Peyer's patch (tissue), 4 donors: Measurements from ENCODE around the gene GPC3. TPM values are rescaled to one million over a fixed set of nuclear protein-coding genes. Genes with fewer than 3 reads are reported as not detected.

Experiments
- DNase-seq, 3 donors: peaks; one replicate each; pipeline ENCODE4 v3.0.0-alpha.2; 2017 to 2019
- H3K27ac ChIP-seq, 4 donors: fragments of 200-600 bp; sonication (generic); one replicate each; pipeline ENCODE4 v1.5.1; 2016 to 2019
- H3K27me3 ChIP-seq, 2 donors: fragments of 200-600 bp; sonication (generic); one replicate each; pipeline ENCODE4 v1.5.1; 2019
- H3K36me3 ChIP-seq, 3 donors: fragments of 200-600 bp; sonication (generic); one replicate each; pipeline ENCODE4 v1.5.1; 2016 to 2019
- H3K4me1 ChIP-seq, 4 donors: fragments of 200-600 bp; sonication (generic); one replicate each; pipeline ENCODE4 v1.5.1; 2016 to 2019
- H3K4me3 ChIP-seq, 4 donors: fragments of 200-600 bp; sonication (generic); 1 replicate in 3 of 4; 2 replicates in 1 of 4; pipeline ENCODE4 v1.5.1; 2016 to 2019; ENCODE audit warnings: mild to moderate bottlenecking in 1 of 4
- H3K9me3 ChIP-seq, 4 donors: fragments of 200-600 bp; sonication (generic); one replicate each; pipeline ENCODE4 v1.5.1; 2016 to 2019; ENCODE audit warnings: mild to moderate bottlenecking in 1 of 4
- POLR2A ChIP-seq, 2 donors: fragments of 450-650 bp; IDR thresholded peaks; one replicate each; pipeline ENCODE4 v1.5.1; 2017; ENCODE audit warnings: antibody characterized with exemption in 2 of 2, mild to moderate bottlenecking in 2 of 2, moderate library complexity in 2 of 2
- total RNA-seq, 4 donors: library from RNA; depleted of rRNA; stranded (reverse); fragments of >200 nt; gene quantifications; one replicate each; pipeline ENCODE4 v1.1.0, GENCODE V29; 2016
- TF ChIP-seq, protein P1 (sequence below), 6 experiments: fragments of 450-650 bp in 4 of 6; fragments of 200-600 bp in 2 of 6; sonication (generic) in 1 of 6; IDR thresholded peaks; one replicate each; pipeline ENCODE4 v1.5.1; 2017 to 2019; ENCODE audit warnings: antibody characterized with exemption in 6 of 6, mild to moderate bottlenecking in 3 of 6, moderate library complexity in 1 of 6

GPC3 gene
- total RNA-seq, 4 donors from 2014 or later, result 1.1 to 7.2 (median 5.8) TPM

DNA sequence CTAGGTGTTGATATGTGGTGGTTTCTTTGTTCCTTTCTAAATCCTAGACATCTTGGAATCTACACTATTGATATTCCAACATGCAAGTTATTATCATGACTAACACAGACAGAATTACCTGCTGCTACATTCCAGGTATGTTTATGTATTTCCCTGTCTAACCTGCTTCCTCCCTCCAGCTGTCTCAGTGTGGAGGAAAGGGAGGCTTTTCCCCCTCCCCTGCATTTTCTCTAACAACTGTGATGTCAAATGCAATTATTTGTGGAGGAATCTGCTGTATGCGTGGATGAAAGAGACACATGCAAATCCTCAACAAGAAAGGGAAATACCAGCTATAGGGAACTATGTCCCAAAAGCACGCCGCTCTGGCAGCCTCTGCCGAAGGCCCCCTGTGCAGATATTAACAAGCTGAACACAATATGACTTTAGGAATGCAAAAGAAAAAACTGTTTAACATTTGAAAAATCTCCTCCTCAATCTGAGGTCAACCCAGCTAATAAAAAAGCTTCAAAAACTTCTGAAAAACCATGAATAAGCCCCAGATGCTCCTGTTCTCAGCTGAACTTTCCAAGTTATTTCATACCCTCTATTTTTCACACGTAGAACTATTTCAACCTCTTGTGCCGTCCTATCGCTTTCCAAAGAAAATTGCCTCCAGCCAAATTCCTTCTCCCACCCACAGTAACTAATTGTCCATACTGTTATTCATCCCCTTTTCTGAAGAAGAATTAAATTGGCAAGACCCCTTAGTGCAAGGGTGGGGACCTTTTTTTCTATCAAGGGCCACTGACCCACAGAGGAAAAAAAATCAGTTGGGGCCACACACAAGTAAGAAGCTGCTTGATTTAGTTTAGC, 345.0 kb downstream of the GPC3 start:
- Histone ChIP-seq H3K27me3 (no peaks in the 10 kb centered on the region), H3K27ac (no peak overlapping the region), H3K4me3 (no peak overlapping the region), H3K9me3 (no peaks in the 10 kb centered on the region), H3K36me3 (no peaks in the 10 kb centered on the region), H3K4me1 (no peaks in the 10 kb centered on the region)
- no peak for TF ChIP-seq POLR2A (IDR thresholded peaks at IDR 0.05)
- TF ChIP-seq, protein P1, sequence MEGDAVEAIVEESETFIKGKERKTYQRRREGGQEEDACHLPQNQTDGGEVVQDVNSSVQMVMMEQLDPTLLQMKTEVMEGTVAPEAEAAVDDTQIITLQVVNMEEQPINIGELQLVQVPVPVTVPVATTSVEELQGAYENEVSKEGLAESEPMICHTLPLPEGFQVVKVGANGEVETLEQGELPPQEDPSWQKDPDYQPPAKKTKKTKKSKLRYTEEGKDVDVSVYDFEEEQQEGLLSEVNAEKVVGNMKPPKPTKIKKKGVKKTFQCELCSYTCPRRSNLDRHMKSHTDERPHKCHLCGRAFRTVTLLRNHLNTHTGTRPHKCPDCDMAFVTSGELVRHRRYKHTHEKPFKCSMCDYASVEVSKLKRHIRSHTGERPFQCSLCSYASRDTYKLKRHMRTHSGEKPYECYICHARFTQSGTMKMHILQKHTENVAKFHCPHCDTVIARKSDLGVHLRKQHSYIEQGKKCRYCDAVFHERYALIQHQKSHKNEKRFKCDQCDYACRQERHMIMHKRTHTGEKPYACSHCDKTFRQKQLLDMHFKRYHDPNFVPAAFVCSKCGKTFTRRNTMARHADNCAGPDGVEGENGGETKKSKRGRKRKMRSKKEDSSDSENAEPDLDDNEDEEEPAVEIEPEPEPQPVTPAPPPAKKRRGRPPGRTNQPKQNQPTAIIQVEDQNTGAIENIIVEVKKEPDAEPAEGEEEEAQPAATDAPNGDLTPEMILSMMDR (IDR thresholded peaks at IDR 0.05), result no peak
- DNase-seq, result no peak

DNA sequence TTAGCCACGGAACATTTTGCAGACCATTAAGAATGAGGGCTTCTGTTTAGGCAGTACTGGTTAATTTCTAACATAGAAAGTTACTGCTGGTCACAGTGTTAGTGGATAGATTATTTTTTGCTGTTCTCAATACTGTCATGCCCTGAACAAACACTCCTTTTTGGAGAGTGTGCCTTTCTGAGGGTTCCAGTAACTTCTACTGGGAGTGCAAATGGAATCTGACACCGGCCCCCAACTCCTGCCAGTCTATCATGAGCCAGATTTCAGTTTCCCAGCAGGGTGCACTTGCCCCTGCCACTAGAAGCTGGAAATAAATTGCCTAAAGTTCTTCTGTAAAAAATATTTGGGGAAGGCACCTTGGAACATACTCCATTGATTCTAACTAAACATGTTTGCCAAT, 345.7 kb downstream of the GPC3 start:
- H3K9me3 ChIP-seq, result no peaks in the 10 kb centered on the region
- no peaks in the 10 kb centered on the region for H3K36me3 ChIP-seq
- no peak for TF ChIP-seq POLR2A (IDR thresholded peaks at IDR 0.05)
- TF ChIP-seq, protein P1 (IDR thresholded peaks at IDR 0.05), result no peak
- no peak for DNase-seq
- no peak overlapping the region for H3K4me3 ChIP-seq
- H3K27me3 ChIP-seq, result no peaks in the 10 kb centered on the region
- no peaks in the 10 kb centered on the region for H3K4me1 ChIP-seq
- no peak overlapping the region for H3K27ac ChIP-seq

DNA sequence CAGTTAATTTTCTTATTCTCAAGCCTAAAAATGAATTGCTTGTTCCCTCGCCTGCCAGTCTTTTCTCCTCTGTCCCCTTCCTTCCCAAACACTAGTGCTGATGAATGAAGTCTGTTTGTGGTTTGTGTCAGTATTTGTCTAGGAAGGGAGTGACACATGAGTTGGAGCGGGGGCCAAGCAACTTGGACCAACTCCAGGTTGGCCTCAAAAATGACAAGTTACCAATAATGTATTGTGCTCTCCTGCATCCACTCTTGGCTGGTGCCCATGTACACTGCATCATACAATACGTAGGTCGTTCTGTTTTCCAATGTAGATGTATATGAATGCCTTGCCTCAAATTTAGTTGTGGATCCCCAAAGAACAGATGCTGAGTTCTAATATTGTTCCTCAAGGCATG, 347.1 kb downstream of the GPC3 start:
- no peaks in the 10 kb centered on the region for H3K9me3 ChIP-seq
- H3K27me3 ChIP-seq, result no peaks in the 10 kb centered on the region
- DNase-seq, result no peak
- no peaks in the 10 kb centered on the region for H3K4me1 ChIP-seq
- H3K4me3 ChIP-seq, result no peak overlapping the region
- no peak overlapping the region for H3K27ac ChIP-seq
- TF ChIP-seq, protein P1 (IDR thresholded peaks at IDR 0.05), result no peak
- TF ChIP-seq POLR2A (IDR thresholded peaks at IDR 0.05), result no peak
- H3K36me3 ChIP-seq, result no peaks in the 10 kb centered on the region

DNA sequence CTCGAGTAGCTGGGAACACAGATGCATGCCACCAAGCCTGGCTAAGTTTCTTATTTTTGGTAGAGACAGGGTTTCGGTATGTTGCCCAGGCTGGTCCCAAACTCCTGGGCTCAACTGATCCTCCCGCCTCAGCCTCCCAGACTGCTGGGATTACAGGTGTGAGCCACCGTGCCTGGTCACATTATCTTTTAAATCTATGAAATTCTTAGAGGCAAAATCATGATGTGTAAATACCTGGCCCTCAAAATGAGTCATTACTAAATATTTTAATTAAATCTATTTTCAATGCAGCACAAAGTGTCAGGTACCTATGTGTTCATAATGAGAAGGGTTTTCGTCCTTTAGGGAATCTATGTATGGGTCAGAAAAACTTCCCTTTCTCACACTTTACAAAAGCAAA, 347.6 kb downstream of the GPC3 start:
- Histone ChIP-seq H3K4me1 (no peaks in the 10 kb centered on the region), H3K4me3 (no peak overlapping the region), H3K36me3 (no peaks in the 10 kb centered on the region), H3K27ac (no peak overlapping the region), H3K9me3 (no peaks in the 10 kb centered on the region), H3K27me3 (no peaks in the 10 kb centered on the region)
- DNase-seq, result no peak
- TF ChIP-seq, protein P1 (IDR thresholded peaks at IDR 0.05), result no peak
- TF ChIP-seq POLR2A (IDR thresholded peaks at IDR 0.05), result no peak

DNA sequence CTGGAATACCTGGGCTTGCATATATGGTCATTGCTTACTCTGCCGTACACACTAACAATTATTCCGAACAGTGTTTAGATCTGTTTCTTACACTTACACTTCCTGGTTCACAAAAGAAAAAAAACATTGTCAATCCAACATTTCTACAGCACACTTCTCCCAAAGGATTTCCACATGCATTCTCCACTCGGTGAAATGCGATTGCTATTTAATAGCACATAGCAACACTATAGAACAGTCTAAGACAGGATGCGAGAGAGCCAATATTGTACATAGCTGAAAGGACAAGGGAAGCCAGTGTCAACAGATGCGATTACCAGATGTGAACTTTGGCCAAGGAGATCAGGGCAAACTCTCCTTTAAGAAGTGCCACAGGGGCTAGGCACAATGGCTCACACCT, 349.4 kb downstream of the GPC3 start:
- Histone ChIP-seq H3K27ac (no peak overlapping the region), H3K4me3 (no peak overlapping the region), H3K36me3 (no peaks in the 10 kb centered on the region), H3K4me1 (no peaks in the 10 kb centered on the region), H3K9me3 (no peaks in the 10 kb centered on the region), H3K27me3 (no peaks in the 10 kb centered on the region)
- DNase-seq, result no peak
- TF ChIP-seq, protein P1 (IDR thresholded peaks at IDR 0.05), result no peak
- TF ChIP-seq POLR2A (IDR thresholded peaks at IDR 0.05), result no peak
